T-helper 2 cell treated with Interferon-gamma antibody and Interleukin-4, amounts not matched to agents 100 ng/mL and 5 ng/mL, for 36 hours (primary cell): ENCODE measurements around the gene BMP4. TPM values are rescaled to one million over a fixed set of nuclear protein-coding genes. Genes with fewer than 3 reads are reported as not detected.

Source experiments
- intact Hi-C: fragments of 100-400 bp; cut with micrococcal nuclease; formaldehyde crosslinking; loops from one replicate; pipeline ENCODE4 v1.15.1; 2023
- total RNA-seq: library from RNA; stranded (reverse); gene quantifications from 2 replicates; pipeline ENCODE4 v1.2.3, GENCODE V29; 2022

The BMP4 gene
- total RNA-seq, 1 donor from 2014 or later: 1.0 TPM

DNA sequence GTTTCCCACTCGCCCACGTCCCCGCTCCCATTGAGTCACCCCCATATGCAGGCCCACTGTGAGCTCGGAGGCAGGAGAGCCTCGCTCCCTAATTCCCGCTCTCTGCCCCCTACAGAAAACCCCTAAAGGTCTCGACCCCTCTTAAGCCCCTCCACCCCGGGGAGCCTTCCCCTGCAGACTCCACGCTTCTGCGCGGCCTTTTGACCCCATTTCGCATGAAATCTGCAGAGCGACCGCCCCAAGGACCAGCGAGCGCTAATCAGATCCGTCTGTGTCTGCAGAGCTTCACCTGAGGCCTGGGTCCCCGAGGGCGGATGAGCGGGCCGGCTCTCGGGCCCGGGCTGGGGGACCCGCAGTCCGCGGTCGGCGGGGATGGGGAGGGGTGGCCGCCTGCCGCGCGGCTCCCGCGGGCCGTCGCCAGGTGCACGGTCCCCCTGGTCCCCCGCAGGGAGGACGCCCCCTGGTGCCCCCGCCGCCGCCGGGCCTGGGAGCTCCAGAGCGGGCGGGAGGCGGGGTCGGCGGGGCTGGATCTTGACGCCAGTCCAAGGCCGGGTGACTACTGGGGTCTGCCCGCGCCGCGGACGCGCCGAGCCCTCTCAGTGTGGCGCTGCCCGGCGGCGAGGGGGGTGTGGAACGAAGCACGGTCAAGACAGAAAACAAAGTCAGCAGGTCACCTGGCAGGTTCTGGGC, 10.1 kb downstream of the BMP4 start:
- intact Hi-C loops: no loop called here

DNA sequence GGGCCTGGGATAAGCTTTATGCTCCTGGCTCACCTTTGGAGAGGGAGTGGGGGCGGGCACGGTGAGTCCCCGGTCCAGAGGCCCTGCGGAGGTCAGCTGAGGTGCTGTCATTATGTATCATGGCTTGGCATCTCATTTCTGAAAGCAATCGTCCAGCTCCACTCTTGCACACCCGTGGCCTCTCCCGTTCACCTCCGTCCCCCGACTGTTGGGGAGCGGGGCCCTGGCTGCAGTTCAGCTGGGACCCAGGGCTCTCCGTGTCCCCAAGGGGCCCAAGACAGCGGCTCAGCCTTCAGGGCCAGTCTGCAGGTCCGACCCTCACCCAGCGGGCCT, 10.6 kb downstream of the BMP4 start:
- intact Hi-C loops: no loop called here

DNA sequence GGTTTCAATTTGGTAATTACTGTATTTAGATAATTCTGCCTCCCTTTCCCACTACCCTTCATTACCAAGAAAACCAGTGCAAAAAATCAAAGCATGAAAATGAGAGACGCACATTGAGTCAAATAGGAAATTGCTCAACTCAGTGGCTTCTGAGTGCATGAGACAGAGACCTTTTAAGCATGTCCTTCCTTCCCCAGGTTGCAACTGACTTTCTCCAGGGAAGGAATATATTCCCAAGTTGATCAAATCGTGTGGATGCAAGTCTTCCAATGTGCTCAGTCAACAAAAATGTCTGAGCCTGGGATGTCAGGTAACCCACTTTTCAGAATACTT, 12.9 kb downstream of the BMP4 start:
- intact Hi-C loops: no loop called here

DNA sequence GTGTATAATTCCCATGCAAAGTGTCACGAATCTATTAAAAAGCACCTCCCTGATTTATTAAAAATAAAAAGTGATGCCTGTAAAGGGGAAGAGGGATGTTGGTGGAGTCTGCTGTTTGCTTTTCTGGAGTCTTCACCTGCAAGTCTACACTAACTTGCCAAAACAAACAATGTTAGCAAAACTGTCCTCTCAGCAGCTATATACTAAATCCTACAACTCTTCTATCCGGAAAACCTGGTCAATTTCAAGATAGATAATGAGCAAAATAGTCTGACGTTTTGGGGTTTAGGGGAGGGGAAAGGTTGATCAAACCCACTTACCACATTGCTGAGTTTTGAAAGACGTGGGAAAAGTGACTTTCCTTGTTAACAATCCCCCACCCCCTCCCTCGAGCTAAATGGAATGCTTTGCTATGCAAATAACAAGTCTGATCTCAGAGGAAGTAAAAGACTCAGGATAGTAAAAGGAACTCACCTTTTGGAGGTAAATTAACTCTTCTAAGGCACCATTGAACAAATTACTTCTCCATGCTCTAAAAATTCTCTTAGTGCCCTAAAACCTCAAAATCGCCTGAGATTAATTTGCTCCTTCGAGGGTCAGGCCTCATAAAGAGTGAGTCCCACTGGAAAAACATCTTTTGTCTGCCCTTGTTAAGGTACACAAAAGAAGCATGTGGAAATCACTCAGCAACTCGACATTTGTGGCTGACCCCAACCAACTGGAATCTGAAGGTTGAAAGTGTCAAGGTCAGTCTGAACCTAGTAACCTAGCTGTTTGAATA, 13.5 kb downstream of the BMP4 start:
- intact Hi-C loops: no loop called here

DNA sequence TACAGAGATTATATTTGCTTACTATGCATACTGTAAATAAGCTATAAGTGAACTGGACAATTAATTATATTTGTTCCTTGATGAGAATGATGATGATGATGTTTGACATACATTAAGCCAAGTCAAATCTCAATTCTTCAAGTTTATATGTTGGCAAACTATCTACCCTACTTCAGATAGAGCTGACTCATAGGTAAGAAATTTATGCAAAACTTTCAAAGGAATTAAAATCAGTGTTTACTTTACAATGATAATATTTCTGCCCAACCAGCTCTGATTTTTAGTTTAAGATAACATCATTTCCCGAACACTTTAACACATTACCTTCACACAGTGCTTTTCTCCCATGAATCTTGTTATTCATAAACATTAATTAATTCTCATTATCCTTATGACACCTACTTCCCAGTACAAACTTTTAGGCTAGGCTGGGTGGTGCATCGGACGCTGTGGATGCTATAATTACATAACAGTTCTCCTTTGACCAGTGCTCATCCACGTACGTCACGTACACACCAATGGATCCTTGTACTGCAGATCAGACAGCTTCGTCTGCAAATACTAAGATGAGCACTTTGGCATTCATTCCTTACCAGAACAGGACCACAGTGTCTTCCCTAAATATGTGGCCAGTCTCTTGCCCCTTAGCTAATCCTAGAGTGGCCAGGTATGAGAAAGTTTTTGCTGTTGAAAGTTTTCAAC, 18.3 kb downstream of the BMP4 start:
- intact Hi-C loops: no loop called here

DNA sequence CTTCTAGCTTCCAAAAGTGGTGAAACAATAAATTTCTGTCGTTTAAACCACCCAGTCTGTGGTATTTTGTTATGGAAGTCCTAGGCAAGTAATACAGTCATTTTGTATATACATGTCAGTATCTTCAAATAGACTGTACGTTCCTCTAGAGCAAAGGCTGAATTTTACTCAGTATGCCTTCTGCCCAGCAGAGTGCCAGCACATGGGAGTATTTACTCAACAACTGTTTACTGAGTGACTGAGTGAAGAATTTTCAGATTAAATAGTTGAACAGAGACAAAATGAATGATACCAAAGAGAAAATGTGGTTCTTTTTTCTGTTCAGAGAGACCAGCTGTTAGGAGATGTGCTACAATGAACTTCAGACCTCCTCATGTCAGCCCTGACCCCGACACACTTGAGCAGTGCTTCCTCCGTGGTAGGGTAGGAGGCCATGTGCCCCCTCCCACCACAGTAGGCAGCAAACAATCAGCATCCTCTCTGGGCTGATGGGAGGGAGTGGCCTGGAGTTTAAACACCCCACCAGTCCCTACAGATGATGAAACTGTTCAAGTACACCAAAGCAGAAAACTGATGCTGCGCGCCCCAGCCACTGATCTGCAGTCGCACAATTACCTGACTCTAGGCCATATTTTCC, 21.7 kb downstream of the BMP4 start:
- intact Hi-C loops: no loop called here

DNA sequence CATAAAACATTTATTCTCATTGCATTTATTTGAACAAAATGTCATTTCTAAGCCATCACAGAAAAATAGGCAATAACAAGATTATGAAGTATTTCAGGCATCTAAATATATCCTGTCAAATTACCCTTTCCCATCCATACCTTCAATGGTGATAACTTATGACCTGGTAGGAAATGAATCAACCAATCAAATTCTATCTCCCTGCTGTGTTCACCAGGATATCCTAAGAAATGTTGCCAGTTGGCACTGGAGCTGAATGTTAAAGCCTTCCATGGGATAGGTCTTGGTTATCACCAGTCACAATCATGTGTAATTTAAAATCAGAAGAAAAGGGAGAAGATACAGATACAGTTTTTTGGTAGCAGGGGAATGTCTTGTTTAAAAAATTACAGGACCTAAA, 23.7 kb downstream of the BMP4 start:
- intact Hi-C loops: no loop called here

DNA sequence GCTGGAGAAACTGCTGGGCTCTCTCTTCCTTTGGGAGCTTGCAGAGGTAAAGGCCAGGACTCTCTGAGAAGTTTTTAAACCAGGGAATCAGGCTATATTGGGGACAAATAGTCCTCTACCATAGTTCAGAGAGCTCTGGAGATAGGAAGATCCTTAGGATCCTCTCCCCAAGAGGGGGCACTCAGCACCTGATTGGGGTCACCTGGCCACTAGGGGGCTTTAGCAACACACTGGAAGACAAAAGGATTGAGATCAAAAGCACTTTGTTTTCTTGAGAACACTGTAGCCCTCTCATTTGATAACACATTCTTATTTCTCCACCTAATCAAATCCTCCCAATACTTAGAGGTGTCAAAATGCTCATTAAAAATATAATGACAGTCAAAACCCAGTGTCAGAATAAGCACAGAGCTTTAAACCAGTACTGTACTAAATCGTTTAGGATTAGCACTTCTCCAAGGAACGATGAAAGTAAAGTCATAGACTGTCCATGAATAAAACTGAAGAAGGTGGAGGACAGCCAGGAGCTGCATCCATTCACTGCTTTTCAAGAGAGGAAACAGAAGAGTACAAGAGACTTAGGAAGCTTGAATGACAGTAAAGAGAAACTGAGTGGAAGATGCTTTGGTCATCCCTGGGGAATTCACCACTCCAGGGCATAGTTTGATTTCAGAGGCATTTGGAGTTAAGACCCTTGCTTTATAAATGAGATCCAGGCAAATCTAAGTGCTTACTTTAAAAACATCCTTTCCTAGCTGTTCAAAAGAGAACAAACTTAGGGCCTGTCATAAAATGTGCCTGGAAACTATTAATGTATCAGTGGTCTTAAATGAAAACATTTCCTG, 26.5 kb downstream of the BMP4 start:
- intact Hi-C loops: loop anchor here (1.0 kb wide), 1 partner anchor 245 kb away; no protein-coding TSS in a partner anchor

DNA sequence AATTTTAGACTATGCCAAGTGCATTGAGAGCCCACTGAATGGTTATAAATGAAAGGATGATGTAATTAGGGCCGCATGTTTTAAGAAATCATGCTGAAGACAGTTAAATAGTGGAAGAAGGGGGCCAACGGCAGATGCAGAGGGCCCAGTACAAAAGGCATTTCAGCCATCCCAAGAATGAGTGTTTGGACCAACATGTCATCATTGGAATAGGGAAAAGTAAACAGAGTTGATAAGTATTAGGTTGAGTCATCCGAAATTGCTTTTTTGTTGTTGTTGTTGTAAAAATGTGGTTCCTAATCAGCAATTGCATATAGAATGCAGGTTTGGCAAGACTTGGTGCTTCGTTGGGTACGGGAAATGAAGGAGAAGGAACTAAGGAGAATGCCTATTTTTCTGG, 29.5 kb downstream of the BMP4 start:
- intact Hi-C loops: no loop called here

DNA sequence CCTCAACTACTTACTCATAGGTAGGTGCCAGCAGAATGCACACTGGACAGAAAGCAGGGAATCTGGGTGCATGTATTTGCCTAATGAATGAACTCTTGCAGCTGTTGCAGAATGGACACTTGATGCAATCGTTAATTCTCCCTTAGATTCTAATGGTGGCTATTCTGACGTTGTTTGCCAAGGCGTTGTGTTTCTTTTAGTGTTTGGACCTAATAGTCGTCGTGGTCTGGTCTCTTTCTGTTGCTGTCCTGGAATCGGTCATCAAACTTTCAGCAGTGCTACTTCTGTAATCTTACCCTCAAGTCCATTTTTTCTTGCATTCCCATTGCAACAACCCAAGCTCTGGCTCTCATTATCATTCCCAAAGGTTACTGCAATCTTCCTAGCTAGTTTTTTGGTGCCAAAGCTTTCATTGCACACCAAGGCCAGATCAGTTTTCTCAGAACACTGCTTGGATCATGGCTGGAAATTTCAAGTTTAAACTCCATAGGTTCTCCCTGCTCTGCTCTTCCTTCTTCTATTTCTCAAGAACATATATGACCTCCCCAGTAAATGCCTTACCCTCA, 31.3 kb downstream of the BMP4 start:
- intact Hi-C loops: no loop called here

DNA sequence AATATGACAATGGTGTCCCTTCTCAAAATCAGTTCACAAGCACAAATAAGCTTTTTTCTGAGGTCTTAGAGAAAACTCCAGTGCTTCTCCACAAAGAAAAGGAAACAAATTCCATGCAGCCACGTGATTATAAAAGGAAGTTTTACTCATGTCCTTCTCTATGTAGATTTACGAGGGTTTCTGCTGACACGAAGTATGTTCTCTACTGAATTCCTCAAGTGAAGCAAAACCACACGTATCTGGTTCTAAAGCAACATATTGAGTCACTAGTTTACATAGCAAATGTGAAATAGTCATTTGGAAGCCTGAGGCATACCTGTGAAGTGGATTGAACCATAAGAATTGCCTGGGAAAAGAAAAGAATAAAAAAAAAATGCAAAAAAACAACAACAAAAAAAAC, 31.9 kb downstream of the BMP4 start:
- intact Hi-C loops: no loop called here

DNA sequence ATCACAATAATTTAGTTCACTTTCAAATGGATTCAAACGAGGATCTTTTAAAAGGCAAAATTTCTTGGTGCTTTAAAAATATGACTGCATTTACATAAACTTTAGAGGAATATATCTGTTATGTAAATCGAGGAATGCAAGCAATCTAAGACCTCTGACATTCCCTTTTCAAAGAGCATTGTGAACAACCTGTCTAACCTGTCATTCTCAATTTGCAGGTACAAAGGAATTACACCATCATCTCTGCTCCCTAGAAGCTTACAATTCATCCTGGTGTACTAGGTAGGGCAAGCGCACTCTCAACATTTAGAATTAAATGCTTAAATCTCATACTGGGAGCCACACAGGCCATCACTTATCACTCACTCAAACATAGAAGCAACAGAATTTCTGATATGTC, 35.6 kb downstream of the BMP4 start:
- intact Hi-C loops: no loop called here

DNA sequence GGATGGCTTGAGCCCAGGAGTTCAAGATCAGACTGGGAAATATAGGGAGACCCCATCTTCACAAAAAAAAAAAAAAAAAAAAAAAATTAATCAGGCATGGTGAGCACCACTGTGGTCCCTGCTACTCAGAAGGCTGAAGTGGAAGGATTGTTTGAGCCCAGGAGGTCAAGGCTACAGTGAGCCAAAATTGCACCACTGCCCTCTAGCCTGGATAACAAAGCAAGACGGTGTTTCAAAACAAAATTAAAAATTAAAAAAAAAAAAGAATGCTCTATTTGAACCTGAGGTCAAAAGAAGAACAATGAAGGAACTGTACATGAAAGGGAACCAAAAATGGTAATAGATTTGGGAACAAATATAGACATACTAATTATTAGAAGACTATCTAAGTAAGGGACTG, 40.4 kb downstream of the BMP4 start:
- intact Hi-C loops: no loop called here

DNA sequence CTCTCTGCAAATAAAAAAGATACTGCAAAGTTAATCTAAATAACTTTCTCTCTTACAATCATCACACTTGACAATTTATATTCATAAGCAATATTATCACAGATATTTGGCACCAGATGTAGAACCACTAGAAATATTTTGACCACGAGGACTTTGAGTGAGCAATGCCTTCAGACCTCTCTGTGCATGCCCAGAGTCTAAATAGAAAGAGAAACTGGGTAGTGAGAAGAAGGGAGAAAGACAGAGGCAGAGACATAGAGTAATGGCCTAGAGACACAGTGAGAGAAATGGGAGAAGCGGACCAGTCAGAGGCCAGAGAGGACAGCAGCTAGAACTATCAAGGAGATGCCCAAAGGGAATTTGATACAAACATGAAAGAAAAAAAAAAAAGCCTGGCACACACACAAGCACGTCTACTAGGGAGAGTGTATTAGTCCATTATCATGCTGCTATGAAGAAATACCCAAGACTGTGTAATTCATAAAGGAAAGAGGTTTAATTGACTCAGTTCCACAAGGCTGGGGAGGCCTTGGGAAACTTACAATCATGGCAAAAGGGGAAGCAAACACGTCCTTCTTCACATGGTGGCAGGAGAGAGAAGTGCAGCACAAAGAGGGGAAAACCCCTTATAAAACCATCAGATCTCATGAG, 41.1 kb downstream of the BMP4 start:
- intact Hi-C loops: no loop called here

DNA sequence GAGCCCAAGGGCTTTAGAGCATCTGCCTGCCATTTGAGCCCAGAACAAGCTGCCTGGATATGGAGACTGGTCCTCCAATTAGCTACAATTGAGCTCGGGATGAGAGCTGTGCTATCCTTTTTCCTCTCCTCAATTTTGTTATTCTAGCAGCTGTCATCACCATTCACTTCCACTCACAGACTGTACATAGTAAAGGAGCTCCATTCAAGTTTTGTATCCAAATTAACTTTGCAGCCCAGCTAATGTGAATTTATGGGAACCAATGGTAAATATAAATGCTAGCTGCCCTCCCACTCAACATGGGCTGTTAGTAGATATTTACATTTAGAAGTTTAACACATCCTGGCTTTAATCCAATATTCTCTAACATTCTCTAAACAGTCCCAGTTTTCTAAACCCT, 44.6 kb downstream of the BMP4 start:
- intact Hi-C loops: no loop called here

DNA sequence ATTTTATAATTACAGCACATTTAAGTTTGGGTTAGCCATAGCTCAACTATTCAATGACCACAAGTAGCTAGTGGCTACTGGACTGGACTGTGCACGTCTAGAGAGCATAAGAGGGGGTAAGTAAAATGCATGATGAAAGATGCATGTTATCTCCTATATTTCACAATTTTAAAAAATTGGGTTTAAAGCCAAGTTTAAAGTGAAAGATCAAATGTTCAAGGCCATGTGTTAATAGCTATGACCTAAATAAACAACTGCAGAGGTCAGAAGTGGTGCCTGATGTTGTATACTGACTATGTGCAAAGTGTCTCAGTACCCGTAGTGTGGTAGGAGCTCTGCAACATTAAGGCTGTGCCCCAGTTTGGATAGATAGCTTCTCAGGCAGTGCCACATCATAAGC, 48.2 kb downstream of the BMP4 start:
- intact Hi-C loops: no loop called here

DNA sequence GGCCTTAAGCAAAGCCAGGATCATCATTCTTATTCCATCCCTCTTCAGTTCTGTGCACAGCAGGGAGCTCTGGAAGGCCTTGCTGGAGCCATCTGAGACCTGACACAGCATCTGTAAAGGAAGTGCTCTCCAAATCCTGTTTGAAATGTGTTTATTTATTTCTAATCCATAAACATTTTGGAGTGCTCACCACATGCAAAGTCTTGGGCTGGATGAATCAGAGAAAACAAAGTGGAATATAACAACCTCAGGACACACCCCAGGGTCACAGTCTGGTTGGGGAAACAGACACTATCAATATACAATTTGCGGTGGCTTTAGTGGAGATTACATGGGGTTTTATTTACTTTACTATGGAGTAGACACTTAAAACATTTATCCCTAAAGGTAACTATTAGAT, 54.3 kb downstream of the BMP4 start:
- intact Hi-C loops: no loop called here

DNA sequence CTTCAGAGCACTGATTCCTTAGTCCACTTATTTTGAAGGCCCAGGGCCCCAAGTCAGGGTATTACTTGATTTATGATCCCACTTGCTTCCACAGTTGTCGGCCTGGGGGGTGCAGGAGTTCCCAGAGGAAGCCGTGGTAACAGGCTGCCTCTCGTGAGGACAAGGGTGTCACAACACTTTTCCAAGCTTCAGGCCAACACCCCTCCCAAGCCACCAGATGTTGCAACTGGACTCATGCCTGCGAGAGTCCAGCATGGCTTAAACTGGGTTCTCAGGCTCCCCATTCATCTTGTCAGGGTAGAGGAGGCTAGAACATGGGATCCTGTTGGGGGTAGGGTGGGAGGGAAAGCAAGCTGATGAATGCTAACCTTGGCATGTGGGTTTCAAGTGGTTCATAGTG, 56.1 kb downstream of the BMP4 start:
- intact Hi-C loops: no loop called here
